B cell (primary cell): ENCODE measurements around the gene CHEK2.
"Not testable (repeated sequence)": the region's sequence is repeated elsewhere in the genome, so short reads cannot be mapped to it uniquely, and the experiment has no call there.

Source experiments
- EZH2 ChIP-seq: IDR thresholded peaks from 2 replicates; pipeline ENCODE4 v1.6.1; 2012; ENCODE audit warnings: borderline replicate concordance, low read depth, mild to moderate bottlenecking, moderate library complexity, low read length; ENCODE audit not compliant: insufficient read depth, poor library complexity, severe bottlenecking
- TF ChIP-seq, protein P1 (sequence below): fragments of 200-600 bp; IDR thresholded peaks from one replicate; pipeline ENCODE4 v1.8.0; 2022; ENCODE audit warnings: antibody characterized with exemption, mild to moderate bottlenecking

DNA sequence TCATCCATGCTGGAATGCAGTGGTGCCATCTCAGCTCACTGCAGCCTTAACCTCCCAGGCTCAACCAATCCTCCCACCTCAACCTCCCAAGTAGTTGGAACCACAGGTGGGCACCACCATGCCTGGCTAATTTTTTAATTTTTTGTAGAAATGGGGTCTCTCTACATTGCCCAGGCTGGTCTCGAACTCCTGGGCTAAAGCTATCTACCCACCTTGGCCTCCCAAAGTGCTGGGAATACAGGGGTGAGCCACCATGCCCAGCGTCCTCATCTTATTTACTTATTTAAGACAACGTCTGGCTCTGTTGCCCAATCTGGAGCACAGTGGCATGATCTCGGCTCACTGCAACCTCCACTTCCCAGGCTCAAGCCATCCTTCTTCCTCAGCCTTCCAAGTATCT, 20.4 kb upstream of the CHEK2 start:
- TF ChIP-seq, protein P1, sequence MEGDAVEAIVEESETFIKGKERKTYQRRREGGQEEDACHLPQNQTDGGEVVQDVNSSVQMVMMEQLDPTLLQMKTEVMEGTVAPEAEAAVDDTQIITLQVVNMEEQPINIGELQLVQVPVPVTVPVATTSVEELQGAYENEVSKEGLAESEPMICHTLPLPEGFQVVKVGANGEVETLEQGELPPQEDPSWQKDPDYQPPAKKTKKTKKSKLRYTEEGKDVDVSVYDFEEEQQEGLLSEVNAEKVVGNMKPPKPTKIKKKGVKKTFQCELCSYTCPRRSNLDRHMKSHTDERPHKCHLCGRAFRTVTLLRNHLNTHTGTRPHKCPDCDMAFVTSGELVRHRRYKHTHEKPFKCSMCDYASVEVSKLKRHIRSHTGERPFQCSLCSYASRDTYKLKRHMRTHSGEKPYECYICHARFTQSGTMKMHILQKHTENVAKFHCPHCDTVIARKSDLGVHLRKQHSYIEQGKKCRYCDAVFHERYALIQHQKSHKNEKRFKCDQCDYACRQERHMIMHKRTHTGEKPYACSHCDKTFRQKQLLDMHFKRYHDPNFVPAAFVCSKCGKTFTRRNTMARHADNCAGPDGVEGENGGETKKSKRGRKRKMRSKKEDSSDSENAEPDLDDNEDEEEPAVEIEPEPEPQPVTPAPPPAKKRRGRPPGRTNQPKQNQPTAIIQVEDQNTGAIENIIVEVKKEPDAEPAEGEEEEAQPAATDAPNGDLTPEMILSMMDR, result not testable (repeated sequence)
- not testable (repeated sequence) for TF ChIP-seq EZH2
